Measurements from ENCODE around the gene KCNK1. TPM values are rescaled to one million over a fixed set of nuclear protein-coding genes. Genes with fewer than 3 reads are reported as not detected.

KCNK1 gene
- total and polyA plus RNA-seq, 2 of the 4 experiments (the other 2 are of a cell fraction): 0.90 to 1.6 TPM

DNA sequence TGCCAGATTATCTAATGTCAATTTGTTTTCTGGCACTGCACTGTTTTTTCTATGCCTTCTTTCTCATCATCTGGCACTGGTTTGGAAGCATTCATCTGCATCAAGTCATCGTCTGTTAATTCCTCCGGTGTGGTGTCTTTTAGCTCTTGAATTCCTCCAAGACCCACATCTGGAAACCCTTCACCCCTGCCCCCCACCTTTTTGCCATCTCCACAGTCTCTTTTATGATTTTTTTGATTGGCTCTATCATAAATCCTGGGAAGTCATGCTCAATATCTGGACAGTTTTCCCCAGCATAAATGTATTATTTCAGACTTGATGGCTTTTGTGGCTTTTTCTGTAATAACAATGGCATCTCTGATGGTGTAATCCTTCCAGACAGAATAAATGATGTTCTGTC lies 10.4 kb upstream of the KCNK1 start:
- TF ChIP-seq, protein P1, sequence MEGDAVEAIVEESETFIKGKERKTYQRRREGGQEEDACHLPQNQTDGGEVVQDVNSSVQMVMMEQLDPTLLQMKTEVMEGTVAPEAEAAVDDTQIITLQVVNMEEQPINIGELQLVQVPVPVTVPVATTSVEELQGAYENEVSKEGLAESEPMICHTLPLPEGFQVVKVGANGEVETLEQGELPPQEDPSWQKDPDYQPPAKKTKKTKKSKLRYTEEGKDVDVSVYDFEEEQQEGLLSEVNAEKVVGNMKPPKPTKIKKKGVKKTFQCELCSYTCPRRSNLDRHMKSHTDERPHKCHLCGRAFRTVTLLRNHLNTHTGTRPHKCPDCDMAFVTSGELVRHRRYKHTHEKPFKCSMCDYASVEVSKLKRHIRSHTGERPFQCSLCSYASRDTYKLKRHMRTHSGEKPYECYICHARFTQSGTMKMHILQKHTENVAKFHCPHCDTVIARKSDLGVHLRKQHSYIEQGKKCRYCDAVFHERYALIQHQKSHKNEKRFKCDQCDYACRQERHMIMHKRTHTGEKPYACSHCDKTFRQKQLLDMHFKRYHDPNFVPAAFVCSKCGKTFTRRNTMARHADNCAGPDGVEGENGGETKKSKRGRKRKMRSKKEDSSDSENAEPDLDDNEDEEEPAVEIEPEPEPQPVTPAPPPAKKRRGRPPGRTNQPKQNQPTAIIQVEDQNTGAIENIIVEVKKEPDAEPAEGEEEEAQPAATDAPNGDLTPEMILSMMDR (conservative IDR thresholded peaks at IDR 0.05; ENCODE audit: low read depth, low read length): no peak
- TF ChIP-seq MAFK (IDR thresholded peaks at IDR 0.05; ENCODE audit: low read depth, low read length) (no peak), MXI1 (IDR thresholded peaks at IDR 0.05; ENCODE audit: borderline replicate concordance, low read depth, low read length) (no peak), POLR2A (IDR thresholded peaks at IDR 0.05; ENCODE audit: low read depth, low read length) (no peak), RFX5 (IDR thresholded peaks at IDR 0.05; ENCODE audit: low read depth, low read length) (no peak), MAZ (IDR thresholded peaks at IDR 0.05; ENCODE audit: borderline replicate concordance, low read depth, low read length) (no peak), NFE2L2 (IDR thresholded peaks at IDR 0.05; ENCODE audit: low read depth, low read length) (no peak), RAD21 (IDR thresholded peaks at IDR 0.05; ENCODE audit: low read length) (no peak), SMC3 (IDR thresholded peaks at IDR 0.05; ENCODE audit: low read depth, low read length) (no peak), CHD1 (IDR thresholded peaks at IDR 0.05; ENCODE audit: low read depth, low read length) (no peak), FOS (IDR thresholded peaks at IDR 0.05; ENCODE audit: low read depth, low read length) (no peak)
- TF ChIP-seq, protein P2, sequence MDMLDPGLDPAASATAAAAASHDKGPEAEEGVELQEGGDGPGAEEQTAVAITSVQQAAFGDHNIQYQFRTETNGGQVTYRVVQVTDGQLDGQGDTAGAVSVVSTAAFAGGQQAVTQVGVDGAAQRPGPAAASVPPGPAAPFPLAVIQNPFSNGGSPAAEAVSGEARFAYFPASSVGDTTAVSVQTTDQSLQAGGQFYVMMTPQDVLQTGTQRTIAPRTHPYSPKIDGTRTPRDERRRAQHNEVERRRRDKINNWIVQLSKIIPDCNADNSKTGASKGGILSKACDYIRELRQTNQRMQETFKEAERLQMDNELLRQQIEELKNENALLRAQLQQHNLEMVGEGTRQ (IDR thresholded peaks at IDR 0.05; ENCODE audit: low read depth, low read length): no peak
- TF ChIP-seq, protein P3, sequence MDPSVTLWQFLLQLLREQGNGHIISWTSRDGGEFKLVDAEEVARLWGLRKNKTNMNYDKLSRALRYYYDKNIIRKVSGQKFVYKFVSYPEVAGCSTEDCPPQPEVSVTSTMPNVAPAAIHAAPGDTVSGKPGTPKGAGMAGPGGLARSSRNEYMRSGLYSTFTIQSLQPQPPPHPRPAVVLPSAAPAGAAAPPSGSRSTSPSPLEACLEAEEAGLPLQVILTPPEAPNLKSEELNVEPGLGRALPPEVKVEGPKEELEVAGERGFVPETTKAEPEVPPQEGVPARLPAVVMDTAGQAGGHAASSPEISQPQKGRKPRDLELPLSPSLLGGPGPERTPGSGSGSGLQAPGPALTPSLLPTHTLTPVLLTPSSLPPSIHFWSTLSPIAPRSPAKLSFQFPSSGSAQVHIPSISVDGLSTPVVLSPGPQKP (IDR thresholded peaks at IDR 0.05; ENCODE audit: borderline replicate concordance, low read depth, low read length): no peak
- H2BK120ac ChIP-seq (ENCODE audit: low read depth, low read length): no peak overlapping the region
- no peak overlapping the region for H2BK5ac ChIP-seq (ENCODE audit: low read depth, low read length, poor library complexity, severe bottlenecking)
- H4K5ac ChIP-seq (ENCODE audit: low read depth, low read length): no peak overlapping the region
- peaks cover 10% of the 10 kb centered on the region; the same call in 1 of the 2 replicates for H3K9me3 ChIP-seq (ENCODE audit: control insufficient read depth, insufficient read depth, low read length)
- WGBS, 2 experiments (ENCODE audit: extremely low coverage in 2 of 2, insufficient read length in 1 of 2): no CpG with 5 or more reads among the region's 2 CpGs
- H3K27ac ChIP-seq (ENCODE audit: insufficient read depth, low read length): no peak overlapping the region
- H3K56ac ChIP-seq (ENCODE audit: extremely low read depth, insufficient read depth, low read length): no peak overlapping the region
- POLR2A ChIA-PET (ENCODE audit: unreplicated experiment): no interaction called here
- no peak overlapping the region for H3K4me2 ChIP-seq (ENCODE audit: low read depth, low read length)
- H4K8ac ChIP-seq (ENCODE audit: low read depth in 2 of 2, low read length in 2 of 2): no peak overlapping the region
- H3K4ac ChIP-seq (ENCODE audit: low read depth, low read length): no peak overlapping the region
- H3K23ac ChIP-seq (ENCODE audit: low read depth, low read length): no peak overlapping the region
- no peak overlapping the region for H3K4me3 ChIP-seq (ENCODE audit: insufficient read depth, low read depth, low read length)
- DNase-seq (no peak), ATAC-seq (ENCODE audit: low read depth) (no peak)
- intact Hi-C loops (cut with micrococcal nuclease) (no loop called here), in situ Hi-C loops (cut with MboI; ENCODE audit: low sequenced_read_pairs) (no loop called here), dilution Hi-C loops (cut with HindIII; ENCODE audit: low sequenced_read_pairs, unreplicated experiment) (no loop called here)
- H3K18ac ChIP-seq (ENCODE audit: low read depth, low read length): no peak overlapping the region
- BruUV-seq (replicated peaks): no TSS peak
- no peaks in the 10 kb centered on the region for H3K79me1 ChIP-seq (ENCODE audit: low read depth in 1 of 2, low read length in 2 of 2)
- CTCF ChIA-PET: no interaction called here
- H2BK20ac ChIP-seq (ENCODE audit: low read depth, low read length): no peak overlapping the region
- H3K14ac ChIP-seq (replicated peaks; ENCODE audit: low read depth, low read length): no peak overlapping the region
- H3K27me3 ChIP-seq (ENCODE audit: control insufficient read depth, insufficient read depth, low read length): no peaks in the 10 kb centered on the region
- no peak overlapping the region for H2AK9ac ChIP-seq (replicated peaks; ENCODE audit: low read depth, low read length, poor library complexity)
- H2BK15ac ChIP-seq (ENCODE audit: low read depth, low read length): no peak overlapping the region
- H3K36me3 ChIP-seq (ENCODE audit: control insufficient read depth, insufficient read depth, low read length): no peaks in the 10 kb centered on the region
- no peak overlapping the region for H2AFZ ChIP-seq (replicated peaks; ENCODE audit: low read length, poor library complexity)
- no peak overlapping the region for H3K9ac ChIP-seq (ENCODE audit: low read depth, low read length)
- H4K20me1 ChIP-seq (ENCODE audit: insufficient read depth, low read length): no peaks in the 10 kb centered on the region
- no peaks in the 10 kb centered on the region for H3K4me1 ChIP-seq (ENCODE audit: control insufficient read depth, insufficient read depth, low read length)
- H4K91ac ChIP-seq (ENCODE audit: insufficient read depth, low read depth, low read length): no peak overlapping the region
- no peaks in the 10 kb centered on the region for H3K9me1 ChIP-seq (ENCODE audit: insufficient read depth, low read length)
- no peak overlapping the region for H2AK5ac ChIP-seq (ENCODE audit: low read depth, low read length)

Measured in IMR-90 (cell line).